Measurements from ENCODE around the gene C6orf52. TPM values are rescaled to one million over a fixed set of nuclear protein-coding genes. Genes with fewer than 3 reads are reported as not detected.
"Not testable (repeated sequence)": the region's sequence is repeated elsewhere in the genome, so short reads cannot be mapped to it uniquely, and the experiment has no call there.

Gene C6orf52
- total and polyA plus RNA-seq, 2 experiments from 2014 or later = 0.75 TPM; not detected in 1

DNA sequence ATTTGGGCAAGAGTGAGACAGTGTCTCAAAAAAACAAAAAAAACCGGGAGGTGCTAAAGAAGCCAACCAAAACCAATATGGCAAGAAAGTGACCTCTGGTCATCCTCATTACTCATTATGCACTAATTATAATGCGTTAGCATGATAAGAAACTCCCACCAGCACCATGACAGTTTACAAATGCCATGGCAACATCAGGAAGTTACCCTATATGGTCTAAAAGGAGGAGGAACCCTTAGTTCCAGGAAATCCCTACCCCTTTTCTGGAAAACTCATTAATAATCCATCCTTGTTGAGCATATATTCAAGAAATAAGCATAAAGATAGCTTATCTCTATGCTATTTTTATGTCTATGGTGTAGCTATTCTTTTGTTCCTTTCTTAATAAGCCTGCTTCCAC is 31.7 kb downstream of the C6orf52 start:
- Histone ChIP-seq H3K4me3 (no peak overlapping the region), H3K27ac (no peak overlapping the region), H3K4me2 (ENCODE audit: unreplicated experiment) (no peak overlapping the region), H3F3A (ENCODE audit: insufficient read depth) (no peaks in the 10 kb centered on the region), H3K9me3 (ENCODE audit: low read depth) (no peaks in the 10 kb centered on the region), H4K20me1 (ENCODE audit: insufficient read depth) (no peaks in the 10 kb centered on the region), H3K79me2 (ENCODE audit: insufficient read depth) (no peaks in the 10 kb centered on the region), H3K9ac (no peak overlapping the region), H3K36me3 (ENCODE audit: low read depth) (no peaks in the 10 kb centered on the region), H3K27me3 (replicated peaks; ENCODE audit: insufficient read depth) (no peaks in the 10 kb centered on the region), H2AFZ (no peak overlapping the region), H3K4me1 (ENCODE audit: insufficient read depth) (no peaks in the 10 kb centered on the region), H3K9me2 (ENCODE audit: insufficient read depth) (no peaks in the 10 kb centered on the region)
- 30 to 39% methylated on average over 2 of the region's 2 CpGs for WGBS, 2 experiments (ENCODE audit: low coverage in 1 of 2, low lambda C conversion rate in 2 of 2, missing lambda C conversion rate in 2 of 2)
- DNase-seq = no peak
- in situ Hi-C loops (cut with MboI) = no loop called here
- TF ChIP-seq EZH2phosphoT487 (IDR thresholded peaks at IDR 0.05; ENCODE audit: insufficient read depth, low read depth) (no peak), EZH2 (IDR thresholded peaks at IDR 0.05; ENCODE audit: insufficient read depth, poor library complexity, severe bottlenecking) (no peak)

DNA sequence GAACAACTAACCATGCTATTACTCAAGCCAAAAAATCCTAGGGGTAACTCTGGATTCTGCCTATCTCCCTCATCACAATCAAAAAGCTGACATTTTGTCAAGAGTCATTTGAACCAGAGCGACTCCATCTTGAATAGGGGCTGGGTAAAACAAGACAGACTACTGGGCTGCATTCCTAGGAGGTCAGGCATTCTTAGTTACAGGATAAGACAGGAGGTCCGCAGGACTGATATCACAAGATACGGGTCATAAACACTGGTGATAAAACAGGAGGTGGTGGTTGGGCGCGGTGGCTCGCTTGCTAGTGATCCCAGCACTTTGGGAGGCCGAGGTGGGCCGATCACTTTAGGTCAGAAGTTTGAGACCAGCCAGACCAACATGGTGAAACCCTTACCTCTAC is 32.2 kb downstream of the C6orf52 start:
- H3K79me2 ChIP-seq (ENCODE audit: insufficient read depth) = no peaks in the 10 kb centered on the region
- no peaks in the 10 kb centered on the region for H3K27me3 ChIP-seq (replicated peaks; ENCODE audit: insufficient read depth)
- H4K20me1 ChIP-seq (ENCODE audit: insufficient read depth) = no peaks in the 10 kb centered on the region
- DNase-seq = no peak
- H2AFZ ChIP-seq = no peak overlapping the region
- in situ Hi-C loops (cut with MboI) = no loop called here
- H3F3A ChIP-seq (ENCODE audit: insufficient read depth) = no peaks in the 10 kb centered on the region
- H3K9me3 ChIP-seq (ENCODE audit: low read depth) = no peaks in the 10 kb centered on the region
- H3K4me1 ChIP-seq (ENCODE audit: insufficient read depth) = no peaks in the 10 kb centered on the region
- no peak overlapping the region for H3K4me3 ChIP-seq
- no peak overlapping the region for H3K9ac ChIP-seq
- TF ChIP-seq EZH2 (IDR thresholded peaks at IDR 0.05; ENCODE audit: insufficient read depth, poor library complexity, severe bottlenecking) (no peak), EZH2phosphoT487 (IDR thresholded peaks at IDR 0.05; ENCODE audit: insufficient read depth, low read depth) (no peak)
- no peak overlapping the region for H3K4me2 ChIP-seq (ENCODE audit: unreplicated experiment)
- WGBS, 2 experiments (ENCODE audit: low coverage in 1 of 2, low lambda C conversion rate in 2 of 2, missing lambda C conversion rate in 2 of 2) = 62 to 66% methylated on average over 8 of the region's 8 CpGs
- H3K27ac ChIP-seq = no peak overlapping the region
- no peaks in the 10 kb centered on the region for H3K36me3 ChIP-seq (ENCODE audit: low read depth)
- no peaks in the 10 kb centered on the region for H3K9me2 ChIP-seq (ENCODE audit: insufficient read depth)

- H3K4me2 ChIP-seq (ENCODE audit: unreplicated experiment); H3K9me3 ChIP-seq (ENCODE audit: low read depth); in situ Hi-C loops (cut with MboI); H3K9ac ChIP-seq; H3K36me3 ChIP-seq (ENCODE audit: low read depth); H3K79me2 ChIP-seq (ENCODE audit: insufficient read depth); H3K27me3 ChIP-seq (replicated peaks; ENCODE audit: insufficient read depth); H4K20me1 ChIP-seq (ENCODE audit: insufficient read depth); H3K4me1 ChIP-seq (ENCODE audit: insufficient read depth); H3K27ac ChIP-seq; H3K9me2 ChIP-seq (ENCODE audit: insufficient read depth); H2AFZ ChIP-seq; DNase-seq; H3K4me3 ChIP-seq; H3F3A ChIP-seq (ENCODE audit: insufficient read depth): not testable (repeated sequence)
- WGBS, 2 experiments (ENCODE audit: low coverage in 1 of 2, low lambda C conversion rate in 2 of 2, missing lambda C conversion rate in 2 of 2) = 59 to 64% methylated on average over 11 of the region's 11 CpGs
Observed at GRCh38 chr6:10660431-10661191, 33.8 kb downstream of the C6orf52 start.

GRCh38 chr6:10659699-10660348 is 34.6 kb downstream of the C6orf52 start:
- Histone ChIP-seq H3K79me2 (ENCODE audit: insufficient read depth) (no peaks in the 10 kb centered on the region), H3K9me3 (ENCODE audit: low read depth) (no peaks in the 10 kb centered on the region), H3K4me3 (no peak overlapping the region), H4K20me1 (ENCODE audit: insufficient read depth) (no peaks in the 10 kb centered on the region), H3K27ac (no peak overlapping the region), H3K27me3 (replicated peaks; ENCODE audit: insufficient read depth) (no peaks in the 10 kb centered on the region), H3K4me1 (ENCODE audit: insufficient read depth) (no peaks in the 10 kb centered on the region), H3K9ac (no peak overlapping the region), H3K9me2 (ENCODE audit: insufficient read depth) (no peaks in the 10 kb centered on the region), H3K36me3 (ENCODE audit: low read depth) (no peaks in the 10 kb centered on the region), H3F3A (ENCODE audit: insufficient read depth) (no peaks in the 10 kb centered on the region), H2AFZ (no peak overlapping the region), H3K4me2 (ENCODE audit: unreplicated experiment) (no peak overlapping the region)
- in situ Hi-C loops (cut with MboI) = no loop called here
- TF ChIP-seq EZH2 (IDR thresholded peaks at IDR 0.05; ENCODE audit: insufficient read depth, poor library complexity, severe bottlenecking) (no peak), EZH2phosphoT487 (IDR thresholded peaks at IDR 0.05; ENCODE audit: insufficient read depth, low read depth) (no peak)
- no peak for DNase-seq
- WGBS, 2 experiments (ENCODE audit: low coverage in 1 of 2, low lambda C conversion rate in 2 of 2, missing lambda C conversion rate in 2 of 2) = 67 to 77% methylated on average over 29 to 48 of the region's 48 CpGs
